A673 (cell line): Measurements from ENCODE around the gene DLGAP1.

ENCODE experiments used
- CTCF ChIP-seq: fragments of 300-800, 200-600 bp; sonication (generic); conservative IDR thresholded peaks from 2 replicates; pipeline ENCODE4 v1.5.1; 2017; ENCODE audit warnings: low read depth, mild to moderate bottlenecking, antibody characterized with exemption, low read length, moderate library complexity, mixed read lengths
- EZH2 ChIP-seq: fragments of 200-600 bp; sonication (generic); IDR thresholded peaks from 2 replicates; pipeline ENCODE4 v1.6.1; 2017; ENCODE audit warnings: borderline replicate concordance, low read depth, mild to moderate bottlenecking, mixed read lengths, antibody characterized with exemption, low read length; ENCODE audit not compliant: poor library complexity, severe bottlenecking

- TF ChIP-seq EZH2 (no peak), CTCF (no peak)
Measured at GRCh38 chr18:3499501-3499900, 955.6 kb downstream of the DLGAP1 start.
